Stimulated activated CD8-positive, alpha-beta memory T cell treated with anti-CD3 and anti-CD28 coated beads, Interleukin-4, amount 100 ng/mL, for 1 hour (primary cell): ENCODE measurements around the gene JHY.
A peak's percentile ranks its signal among the peaks of the same experiment; 100 is the strongest.

ENCODE experiments used
- DNase-seq, 2 donors: peaks; one replicate each; pipeline ENCODE4 v3.0.0-alpha.2; 2020; ENCODE audit warnings: low read depth in 2 of 2, low spot score in 1 of 2

Gene JHY

GRCh38 chr11:122938557-122938956 is 56.0 kb downstream of the JHY start:
- no peak for DNase-seq

DNA sequence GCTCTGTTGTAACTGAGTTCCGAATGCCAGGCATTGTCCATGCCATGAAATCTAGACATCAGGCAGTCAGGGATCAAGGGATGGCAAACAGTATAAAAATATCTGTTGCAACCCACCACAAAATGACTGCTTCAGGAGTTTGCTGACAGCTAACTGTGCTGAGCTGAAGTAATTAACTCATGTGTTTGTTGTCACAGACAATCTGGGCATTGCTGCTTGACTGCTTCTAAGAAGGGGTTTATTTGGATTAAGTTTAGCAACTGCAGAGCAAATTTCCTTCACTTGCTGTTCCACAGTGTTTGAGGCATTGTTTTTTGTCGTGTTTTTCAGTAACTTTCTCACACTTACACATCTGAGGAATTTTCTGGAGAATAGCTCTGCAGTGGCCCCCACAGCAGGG is 68.7 kb downstream of the JHY start:
- no peak for DNase-seq

GRCh38 chr11:122954455-122954854 is 71.9 kb downstream of the JHY start:
- no peak for DNase-seq

DNA sequence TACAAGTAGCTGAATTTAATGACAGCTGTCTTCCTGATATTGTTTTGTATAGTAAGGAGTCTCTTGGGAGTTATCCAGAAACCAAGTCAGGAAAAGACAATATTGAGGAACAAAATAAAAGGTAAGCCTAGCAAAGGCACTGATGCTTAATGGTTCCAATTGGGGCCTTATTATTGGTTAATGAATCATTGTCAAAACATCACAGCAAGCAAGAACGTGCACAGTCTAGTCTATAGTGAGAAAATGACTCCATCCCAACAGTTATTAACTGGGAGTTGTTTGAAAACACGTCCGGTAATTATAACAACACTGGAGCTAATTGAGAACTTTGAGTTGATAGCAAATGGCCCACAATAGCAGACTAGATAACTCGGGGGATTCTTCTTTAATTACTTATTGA is 81.4 kb downstream of the JHY start:
- DNase-seq = no peak

- no peak for DNase-seq
Measured at GRCh38 chr11:122976061-122976733, 93.6 kb downstream of the JHY start.

DNA sequence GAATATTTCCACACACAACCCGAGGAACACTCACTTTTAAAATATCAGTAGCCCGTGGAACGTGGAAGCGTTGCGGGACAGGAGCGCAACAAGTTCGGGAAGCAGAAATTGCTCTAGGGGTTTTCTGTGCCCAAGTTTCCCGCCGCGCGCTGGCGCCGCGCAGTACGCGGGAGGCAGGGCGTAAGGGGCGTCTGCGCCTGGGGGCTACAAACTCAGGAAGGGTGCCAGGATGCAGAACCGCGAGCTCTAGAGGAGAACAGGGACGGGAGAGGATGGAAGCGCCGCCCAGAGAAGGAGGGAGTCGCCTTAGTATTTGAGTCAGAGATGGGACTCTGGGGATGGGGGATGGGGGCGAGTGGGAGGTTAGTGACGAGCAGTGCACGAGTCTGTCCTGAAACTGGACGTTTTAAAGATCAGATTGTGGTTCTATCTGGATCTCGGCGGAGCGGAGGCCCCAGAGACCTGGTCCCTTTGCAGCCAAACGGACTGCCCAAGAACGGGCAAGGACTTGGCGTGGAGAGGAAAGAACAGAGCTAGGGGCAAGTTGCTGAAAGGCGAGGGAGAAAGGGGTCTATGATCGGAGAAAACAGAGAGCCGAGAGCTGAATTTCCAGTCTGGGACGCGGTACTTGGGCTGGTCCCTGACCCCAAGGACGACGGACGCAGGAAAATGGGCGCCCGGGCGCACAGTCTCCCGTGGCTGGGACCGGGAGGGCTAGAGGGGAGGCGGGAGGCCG is 94.3 kb downstream of the JHY start:
- DNase-seq = no peak

GRCh38 chr11:122977470-122978298 is 95.1 kb downstream of the JHY start:
- no peak for DNase-seq

- DNase-seq = no peak
Measured at GRCh38 chr11:122978299-122978620, 95.7 kb downstream of the JHY start.

DNA sequence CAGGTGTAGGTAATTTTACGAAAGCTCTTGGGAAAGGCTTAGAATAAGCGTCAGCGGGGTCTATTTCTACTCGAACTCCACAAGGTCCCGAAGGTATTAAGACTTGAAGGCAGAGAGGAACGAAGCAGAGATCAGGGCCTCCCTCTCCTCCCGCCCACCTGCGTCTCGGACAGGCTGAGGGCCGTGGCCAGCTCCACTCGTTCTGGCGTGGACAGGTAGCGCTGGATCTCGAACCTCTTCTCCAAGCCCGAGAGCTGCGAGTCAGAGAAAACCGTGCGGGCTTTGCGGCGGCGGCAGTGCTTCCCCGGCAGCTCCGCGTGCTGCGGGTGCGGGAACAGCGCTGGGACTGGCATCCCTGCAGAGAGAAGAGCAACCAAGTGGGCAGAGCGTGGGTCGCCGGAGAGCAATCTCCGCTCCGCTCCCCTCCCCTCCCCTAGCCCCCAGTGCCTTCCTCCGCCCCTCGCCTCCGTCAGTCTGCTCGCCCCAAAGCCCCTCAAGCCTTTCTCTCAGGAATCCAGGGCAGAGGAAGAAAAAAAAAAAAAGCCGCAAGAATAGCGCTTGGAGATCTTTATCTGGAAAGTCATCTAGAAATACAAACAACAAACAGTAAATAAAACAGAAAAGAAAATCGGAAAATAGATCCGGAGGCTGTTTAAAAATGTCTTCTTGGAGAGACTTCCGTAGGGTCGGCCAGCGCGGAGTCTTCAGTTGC is 96.7 kb downstream of the JHY start:
- no peak for DNase-seq

GRCh38 chr11:122979815-122980595 is 97.4 kb downstream of the JHY start:
- no peak for DNase-seq

DNA sequence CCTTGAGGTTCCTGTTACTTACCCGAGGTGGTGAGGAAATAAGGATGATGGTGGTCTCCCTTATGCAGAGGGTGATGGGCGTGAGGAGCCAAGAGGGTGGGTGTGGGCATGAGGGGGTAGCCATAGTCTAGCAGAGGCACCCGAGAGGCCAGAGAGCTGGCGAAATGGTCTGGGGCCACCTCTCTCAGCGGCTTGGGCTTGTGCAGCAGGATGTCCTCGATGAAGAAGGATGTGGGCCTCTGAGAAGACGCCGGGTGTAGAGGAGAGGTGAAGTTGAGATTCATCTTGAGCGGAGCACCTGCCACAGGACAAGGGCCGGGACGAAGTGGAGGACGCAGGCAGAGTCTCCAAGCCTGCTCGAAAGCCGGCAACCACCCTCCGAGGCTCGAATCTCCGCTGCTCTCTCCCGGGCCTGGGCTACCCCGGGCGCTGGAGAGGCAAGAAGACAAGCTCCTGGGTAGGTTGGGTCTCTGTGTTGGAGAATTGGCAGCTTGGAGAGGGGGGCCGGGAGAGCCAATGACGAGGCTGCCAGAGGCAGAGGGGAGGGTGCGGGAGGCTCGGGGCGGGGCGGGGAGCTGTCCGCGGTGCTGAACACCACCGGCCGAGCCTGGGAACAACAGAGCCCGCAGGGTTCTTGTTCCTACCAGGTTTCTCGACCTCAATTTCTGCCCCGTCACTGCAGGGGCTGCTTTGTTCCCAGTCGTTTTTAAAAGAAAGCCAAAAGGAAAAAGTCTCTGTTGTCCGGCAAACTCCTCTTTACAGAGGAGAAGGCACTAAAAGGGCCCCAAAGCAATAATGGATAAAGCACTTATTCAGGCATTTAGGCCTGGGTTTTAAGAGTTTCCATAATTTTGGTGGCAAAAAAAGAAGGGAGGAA is 99.1 kb downstream of the JHY start, which contains the start of gene BSX:
Gene BSX, minus strand, starts transcription at position 447 of the 877 bp plus-strand sequence. Its CDS starts 163 bp downstream, at position 284.
- peak; percentile 7 to 10 for DNase-seq

GRCh38 chr11:122983438-122984185 is 101.1 kb downstream of the JHY start:
- DNase-seq = no peak

GRCh38 chr11:122984186-122985011 is 101.8 kb downstream of the JHY start:
- DNase-seq = no peak

DNA sequence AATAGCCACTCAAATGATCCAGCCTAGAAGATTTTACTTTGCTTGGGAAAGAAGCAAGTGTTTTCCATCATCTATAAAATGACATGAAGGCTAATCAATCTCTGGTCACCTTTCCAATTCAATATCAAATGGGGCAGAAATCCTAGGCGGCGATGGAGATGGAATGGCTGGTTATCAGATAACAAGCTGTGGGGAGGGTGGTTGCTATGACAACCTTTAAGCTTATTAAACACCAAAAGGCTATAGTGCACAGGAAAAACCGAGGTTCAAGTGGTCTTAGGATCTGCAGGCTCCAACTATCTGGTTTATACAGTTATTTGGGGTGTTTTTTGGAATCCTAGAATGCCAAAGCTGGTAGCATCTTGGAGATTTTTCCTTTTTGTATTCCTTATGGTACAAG is 113.0 kb downstream of the JHY start:
- DNase-seq = no peak

DNA sequence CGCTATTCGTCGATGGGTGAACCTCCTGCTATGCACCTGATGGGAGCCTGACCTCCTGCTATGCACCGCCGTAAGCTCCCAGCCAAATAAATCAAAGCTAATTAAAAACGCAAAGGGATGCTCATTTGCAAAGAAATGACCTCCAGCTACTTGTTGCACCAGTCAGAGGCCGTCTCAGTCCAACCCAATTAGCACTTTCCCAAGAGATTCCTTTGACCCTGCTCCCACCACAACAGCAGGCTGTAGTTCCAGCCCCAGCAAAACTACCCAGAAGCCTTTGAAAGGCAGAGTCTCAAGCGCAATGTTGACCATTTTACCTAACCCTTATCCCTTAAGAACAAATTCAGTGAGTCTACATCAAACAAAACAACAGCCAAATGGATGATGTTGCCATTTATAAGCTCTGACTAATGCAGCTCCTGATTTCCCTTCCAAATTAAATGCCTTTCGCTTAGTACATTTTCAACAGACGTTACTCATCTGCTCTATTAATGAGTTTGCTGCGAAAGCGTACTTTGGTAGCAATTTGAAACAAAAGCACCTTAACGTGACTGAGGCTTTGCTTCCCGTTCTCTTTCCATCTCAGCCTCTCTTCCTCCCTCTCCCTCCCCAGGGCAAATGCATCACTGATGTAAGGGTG is 116.3 kb downstream of the JHY start:
- DNase-seq = no peak

DNA sequence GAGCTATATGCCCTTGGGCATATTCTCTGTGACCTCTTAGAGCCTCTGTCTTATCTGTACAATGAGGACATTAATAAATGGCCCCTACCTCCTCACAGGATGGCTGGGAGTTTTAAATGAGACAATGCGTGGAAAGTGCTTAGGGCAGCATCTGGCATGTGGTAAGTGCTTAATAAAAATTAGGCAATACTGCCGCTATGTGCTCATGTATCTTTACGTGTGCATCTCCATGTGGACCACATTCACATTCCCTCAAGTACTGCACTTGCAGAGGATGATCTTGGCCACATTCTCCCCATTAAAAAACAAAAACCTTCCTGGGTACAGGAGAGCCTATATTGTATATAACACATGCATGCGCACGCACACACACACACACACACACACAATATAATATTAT is 118.2 kb downstream of the JHY start:
- DNase-seq = no peak

DNA sequence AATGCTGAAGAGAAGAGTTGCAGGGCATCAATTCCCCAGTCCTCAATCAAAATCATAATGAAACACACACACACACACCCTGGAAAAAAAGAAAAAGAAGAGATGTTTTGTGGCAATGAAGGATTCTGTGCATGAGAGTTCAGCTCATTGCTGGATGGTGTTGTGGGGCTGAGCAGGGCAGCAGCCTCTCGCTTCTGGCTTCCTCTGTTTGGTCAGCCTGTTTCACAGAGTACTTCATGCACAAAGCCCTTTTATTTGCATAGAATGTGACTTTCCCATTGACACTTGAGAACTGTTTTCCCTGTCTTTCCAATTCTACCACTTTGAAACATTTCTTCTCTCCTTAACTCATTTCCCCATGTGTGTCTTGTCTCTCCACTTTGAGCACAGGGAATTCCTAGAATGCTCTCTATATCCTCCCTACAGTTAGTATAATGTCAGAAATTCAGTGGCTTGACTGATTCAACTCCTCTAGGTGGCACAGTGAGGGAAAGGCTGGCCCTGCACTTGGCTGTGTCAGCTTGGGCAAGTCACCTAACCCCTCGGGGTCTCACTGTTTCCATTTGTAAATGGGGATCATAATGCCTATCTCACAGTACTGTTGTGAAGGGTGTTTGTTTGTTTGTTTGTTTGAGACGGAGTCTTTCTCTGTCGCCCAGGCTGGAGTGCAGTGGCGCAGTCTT is 124.4 kb downstream of the JHY start:
- DNase-seq = no peak
